ENCODE results near the gene SHISAL1. TPM values are rescaled to one million over a fixed set of nuclear protein-coding genes. Genes with fewer than 3 reads are reported as not detected.

Gene SHISAL1
- total RNA-seq, 2 donors from 2014 or later = not detected

DNA sequence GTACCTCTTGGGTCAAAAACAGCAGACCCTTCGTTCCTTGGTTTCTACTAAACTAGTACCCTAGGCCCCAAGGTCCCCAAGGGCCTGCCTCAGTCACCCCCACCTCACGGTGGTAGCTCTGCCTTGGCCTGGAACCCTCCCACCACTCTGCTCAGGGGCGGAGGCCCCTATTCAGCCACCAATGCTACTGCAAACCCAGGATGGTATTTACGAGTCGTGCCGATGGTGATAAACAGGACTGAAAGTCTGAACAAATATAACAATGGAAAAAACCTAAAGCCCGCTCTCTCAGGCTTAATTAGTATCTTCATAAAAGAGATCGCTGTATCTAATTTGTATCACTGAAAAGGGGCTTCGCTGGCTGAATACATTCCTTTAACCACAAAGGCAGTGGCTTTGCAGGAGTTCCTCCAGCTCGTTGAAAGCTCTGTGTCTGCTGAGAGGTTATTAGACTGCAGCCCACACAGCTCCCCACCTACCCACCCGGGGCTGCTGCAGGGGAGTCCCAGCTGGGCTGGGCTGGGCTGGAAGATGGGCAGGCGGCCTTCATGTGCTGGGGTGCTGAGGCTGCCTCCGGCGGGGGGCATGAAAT is 15.2 kb downstream of the SHISAL1 start:
- no peak for ATAC-seq
- peaks cover 0 to 3% of the 10 kb centered on the region in 2 donors for H3K9me3 Mint-ChIP-seq
- DNase-seq (ENCODE audit: low spot score in 2 of 2) = no peak

DNA sequence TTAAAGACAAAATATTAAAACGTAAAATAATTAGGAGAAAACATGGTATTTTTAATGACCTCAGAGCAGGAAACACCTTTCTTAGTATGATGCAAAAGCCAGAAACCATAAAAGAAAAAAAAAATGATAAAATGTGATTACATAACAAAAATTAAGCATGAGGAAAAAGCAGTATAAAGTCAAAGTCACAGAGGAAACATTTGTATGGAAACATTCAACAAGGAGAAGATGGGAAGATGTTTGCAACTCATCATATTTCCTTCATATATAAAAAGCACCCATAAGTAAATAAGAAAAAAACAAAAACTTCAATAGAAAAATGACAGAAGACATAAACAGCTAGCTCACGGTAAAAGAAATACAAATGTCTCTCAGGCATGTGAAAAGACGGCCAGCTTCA is 17.3 kb downstream of the SHISAL1 start:
- DNase-seq (ENCODE audit: low spot score in 2 of 2) = no peak
- Mint-ChIP-seq H3K27ac (no peak overlapping the region), H3K9me3 (peaks cover 0 to 3% of the 10 kb centered on the region in 2 donors), H3K36me3 (no peaks in the 10 kb centered on the region)
- ATAC-seq = no peak

More for the DNA sequence above, 15.2 kb downstream of the SHISAL1 start:
- Mint-ChIP-seq H3K27ac (no peak overlapping the region), H3K36me3 (no peaks in the 10 kb centered on the region)

DNA sequence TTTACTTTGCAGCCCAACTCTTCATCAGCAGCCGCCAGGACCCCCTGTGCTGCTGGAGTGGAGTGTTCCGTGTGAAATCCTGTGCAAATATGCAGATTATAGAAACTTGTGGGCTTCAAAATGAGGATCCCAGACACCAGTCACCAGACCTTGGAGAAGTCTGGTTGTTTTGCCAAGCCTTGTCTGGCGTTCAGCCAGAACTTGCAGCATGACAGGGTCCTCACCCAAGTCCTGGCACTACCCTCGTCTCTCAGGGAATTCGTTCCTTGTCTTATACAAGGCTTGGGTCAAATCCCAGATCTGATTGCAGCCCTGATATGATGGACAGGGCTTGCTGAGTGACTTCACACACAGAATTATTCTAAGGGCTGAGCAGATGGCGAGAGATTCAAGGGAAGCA is 18.9 kb downstream of the SHISAL1 start:
- Mint-ChIP-seq H3K9me3 (peaks cover 0 to 3% of the 10 kb centered on the region in 2 donors), H3K36me3 (no peaks in the 10 kb centered on the region), H3K27ac (peak overlapping the region in 1 of 2 donors; percentile 6)
- no peak for DNase-seq (ENCODE audit: low spot score in 2 of 2)
- ATAC-seq = no peak

DNA sequence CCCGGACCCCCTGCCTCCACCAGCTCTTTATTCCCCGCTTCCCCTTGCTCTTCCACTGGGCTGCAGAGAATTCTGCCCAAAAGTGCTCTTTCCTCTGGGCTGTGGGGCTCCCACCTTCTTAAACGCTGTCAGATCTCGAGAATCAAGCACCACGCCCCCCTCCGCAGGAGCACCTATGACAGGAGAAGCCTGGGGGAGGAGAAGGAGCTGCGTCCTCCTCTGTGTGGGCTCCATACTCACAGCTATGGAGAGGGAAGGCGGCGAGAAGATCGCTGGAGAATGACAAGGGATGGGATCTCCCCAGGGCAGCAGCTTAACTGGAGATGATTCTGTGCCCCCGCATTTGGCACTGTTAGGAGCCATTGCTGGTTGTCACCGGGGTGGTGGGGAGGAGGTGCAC is 19.7 kb downstream of the SHISAL1 start:
- no peak overlapping the region for H3K27ac Mint-ChIP-seq

DNA sequence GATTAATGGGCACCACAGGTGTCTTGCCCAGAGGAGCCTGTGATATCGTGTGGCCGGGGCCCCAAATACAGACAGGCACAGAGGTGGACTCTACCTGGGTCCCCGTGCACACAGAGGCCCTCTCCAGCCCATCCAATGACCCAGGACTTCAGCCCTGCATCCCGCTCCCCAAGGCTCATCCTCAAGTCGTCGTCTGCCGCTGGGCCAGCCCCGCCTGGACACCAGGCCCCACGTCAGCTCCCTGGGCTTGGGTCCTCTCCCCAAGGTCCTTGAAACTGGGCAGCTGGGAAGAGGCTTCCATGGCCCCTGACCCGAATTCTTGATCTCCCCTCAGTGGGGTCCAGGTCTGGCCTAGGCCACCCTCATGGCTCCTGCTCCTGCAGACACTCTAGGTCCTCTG is 20.2 kb downstream of the SHISAL1 start:
- no peak overlapping the region for H3K27ac Mint-ChIP-seq
- ATAC-seq (no peak), DNase-seq (ENCODE audit: low spot score in 2 of 2) (no peak)
- H3K36me3 Mint-ChIP-seq = no peaks in the 10 kb centered on the region
- peaks cover 0 to 3% of the 10 kb centered on the region in 2 donors for H3K9me3 Mint-ChIP-seq

More for the DNA sequence above, 19.7 kb downstream of the SHISAL1 start:
- H3K9me3 Mint-ChIP-seq = peaks cover 0 to 3% of the 10 kb centered on the region in 2 donors
- DNase-seq (ENCODE audit: low spot score in 2 of 2) = no peak
- H3K36me3 Mint-ChIP-seq = no peaks in the 10 kb centered on the region
- ATAC-seq = no peak

DNA sequence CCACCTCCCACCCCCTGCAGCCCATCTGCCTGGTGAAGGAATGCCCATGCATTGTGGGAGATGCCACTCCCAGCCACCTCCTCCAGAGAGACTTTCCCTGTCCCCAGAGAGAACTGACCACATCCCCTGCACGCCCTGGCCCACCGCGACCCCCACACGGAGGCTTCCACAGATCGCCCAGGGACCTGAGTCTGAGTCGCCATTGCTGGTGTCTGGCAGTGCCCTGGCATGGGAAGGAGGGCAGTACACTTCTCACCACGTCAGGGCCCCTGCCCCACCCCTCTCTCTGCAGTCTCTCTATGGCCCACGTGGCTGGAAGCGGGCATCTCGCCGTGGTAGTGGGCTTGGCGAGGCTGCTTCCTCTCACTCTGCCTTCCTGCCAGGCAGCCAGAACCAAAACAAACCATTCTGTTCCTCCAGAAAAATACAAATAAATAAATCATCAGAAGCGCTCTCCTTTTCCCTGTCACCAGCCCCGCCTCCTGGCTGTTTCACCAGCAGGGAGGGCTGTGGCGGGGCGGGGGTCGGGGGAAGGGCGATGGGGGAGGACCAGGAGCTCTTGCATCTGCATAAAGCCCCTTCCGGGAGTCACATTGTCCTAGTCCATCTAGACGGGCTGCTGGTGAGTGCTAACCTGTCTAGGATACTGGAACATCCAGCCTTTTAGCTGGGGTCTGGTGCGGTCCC is 20.9 kb downstream of the SHISAL1 start:
- H3K9me3 Mint-ChIP-seq = peaks cover 0 to 3% of the 10 kb centered on the region in 2 donors
- no peak overlapping the region for H3K27ac Mint-ChIP-seq
- H3K36me3 Mint-ChIP-seq = no peaks in the 10 kb centered on the region
- no peak for ATAC-seq
- no peak for DNase-seq (ENCODE audit: low spot score in 2 of 2)

DNA sequence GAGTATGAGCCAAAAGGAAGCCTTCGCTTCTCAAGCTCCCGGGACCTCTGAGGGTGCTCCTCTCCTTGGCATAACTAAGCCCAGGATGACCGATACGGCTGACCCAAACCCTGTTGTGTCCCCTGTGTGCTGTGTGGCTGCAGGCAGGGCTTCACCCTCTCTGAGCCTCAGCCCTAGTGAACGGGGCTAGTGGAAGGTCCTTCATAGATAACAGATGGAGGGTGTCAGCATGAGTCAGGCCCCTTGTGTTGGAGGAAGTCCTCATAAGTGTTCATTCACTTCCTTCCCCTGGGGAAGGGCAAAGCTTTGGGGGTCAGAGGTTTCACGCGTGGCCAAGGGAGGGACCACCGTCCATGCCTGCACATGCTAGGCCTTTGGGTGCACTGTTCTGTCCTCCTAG is 21.5 kb downstream of the SHISAL1 start:
- H3K36me3 Mint-ChIP-seq = no peaks in the 10 kb centered on the region
- no peak for ATAC-seq
- no peak for DNase-seq (ENCODE audit: low spot score in 2 of 2)
- H3K27ac Mint-ChIP-seq = no peak overlapping the region
- peaks cover 0 to 3% of the 10 kb centered on the region in 2 donors for H3K9me3 Mint-ChIP-seq

DNA sequence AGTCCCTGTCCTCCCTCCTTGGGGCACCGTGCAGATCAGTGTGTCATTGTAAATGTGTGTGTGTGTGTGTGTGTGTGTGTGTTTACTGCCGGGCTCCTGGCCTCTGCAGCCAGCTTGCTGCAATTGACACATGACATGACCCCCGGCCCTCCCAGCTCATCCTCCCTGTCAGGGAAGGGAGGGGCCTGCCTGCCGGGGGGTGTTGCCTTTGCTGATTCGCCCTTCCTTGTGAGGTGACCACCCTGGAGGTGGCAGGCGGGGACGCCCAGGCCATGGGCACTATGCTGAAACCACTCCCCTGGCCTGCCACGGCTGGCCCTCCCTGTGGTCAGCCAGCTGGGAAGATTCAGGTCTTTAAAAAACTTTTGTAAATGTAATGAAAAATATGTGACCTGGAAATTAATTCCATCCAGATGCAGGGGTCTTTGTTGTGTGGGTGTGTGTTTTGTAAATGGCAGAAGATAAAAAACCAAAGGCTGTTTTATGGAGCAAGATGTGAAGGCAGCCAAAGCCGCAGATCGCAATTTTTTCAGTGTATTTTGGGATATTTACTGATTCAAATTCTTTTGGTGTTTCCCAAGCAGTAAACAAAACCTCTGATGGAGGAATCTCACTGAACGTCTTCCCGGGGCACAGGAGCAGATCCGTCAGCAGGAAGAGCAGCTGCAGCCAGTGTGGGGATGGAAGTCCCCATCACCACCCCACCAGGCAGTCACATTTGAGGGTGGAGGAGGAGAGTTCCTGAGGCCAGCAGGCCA is 23.2 kb downstream of the SHISAL1 start:
- ATAC-seq = no peak
- no peaks in the 10 kb centered on the region for H3K36me3 Mint-ChIP-seq

DNA sequence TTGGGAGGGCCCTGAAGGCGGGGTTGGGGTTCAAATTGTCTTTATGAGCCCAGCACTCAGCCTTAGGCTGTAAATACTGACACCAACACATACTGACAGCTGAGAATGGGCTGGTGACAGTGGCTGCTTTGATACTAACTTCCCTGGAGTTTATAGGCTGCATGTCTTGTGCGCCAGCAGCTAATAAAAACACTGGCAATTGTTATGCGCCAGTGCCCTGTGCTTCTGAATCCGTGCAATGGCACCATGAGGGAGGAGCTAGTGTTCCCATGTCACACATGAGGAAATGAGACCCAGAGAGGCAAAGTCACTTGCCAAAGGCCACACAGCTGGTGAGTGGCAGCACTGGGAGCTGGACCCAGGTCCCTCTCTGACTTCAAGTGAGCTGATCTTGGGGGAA is 23.8 kb downstream of the SHISAL1 start:
- ATAC-seq (no peak), DNase-seq (ENCODE audit: low spot score in 2 of 2) (no peak)
- H3K36me3 Mint-ChIP-seq = no peaks in the 10 kb centered on the region

More for the DNA sequence above, 23.2 kb downstream of the SHISAL1 start:
- DNase-seq (ENCODE audit: low spot score in 2 of 2) = no peak
- H3K27ac Mint-ChIP-seq = no peak overlapping the region
- peaks cover 0 to 3% of the 10 kb centered on the region in 2 donors for H3K9me3 Mint-ChIP-seq

DNA sequence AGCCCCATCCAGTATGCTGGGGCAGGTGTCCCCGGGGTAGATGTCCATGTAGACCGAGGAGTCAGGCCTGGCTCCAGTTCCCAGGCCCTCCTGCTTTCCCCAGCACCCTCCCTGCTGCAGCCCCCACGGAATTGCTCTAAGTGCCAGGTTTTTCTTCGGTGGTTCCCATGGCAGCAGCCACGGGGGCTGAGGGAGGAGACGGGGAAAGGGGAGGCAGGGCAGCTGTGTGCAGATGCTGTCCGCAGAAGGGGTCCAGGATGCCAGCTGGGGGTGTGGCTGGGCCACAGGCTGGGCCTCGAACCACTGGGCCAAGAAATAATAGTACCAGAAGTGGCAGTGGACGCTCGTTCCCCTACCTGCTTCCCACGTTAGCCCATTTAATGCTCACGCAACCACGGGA is 25.0 kb downstream of the SHISAL1 start:
- H3K27ac Mint-ChIP-seq = no peak overlapping the region
- no peaks in the 10 kb centered on the region for H3K36me3 Mint-ChIP-seq
- DNase-seq (ENCODE audit: low spot score in 2 of 2) = no peak
- H3K9me3 Mint-ChIP-seq = no peaks in the 10 kb centered on the region
- no peak for ATAC-seq

More for the DNA sequence above, 23.8 kb downstream of the SHISAL1 start:
- Mint-ChIP-seq H3K9me3 (peaks cover 0 to 1% of the 10 kb centered on the region in 2 donors), H3K27ac (no peak overlapping the region)

DNA sequence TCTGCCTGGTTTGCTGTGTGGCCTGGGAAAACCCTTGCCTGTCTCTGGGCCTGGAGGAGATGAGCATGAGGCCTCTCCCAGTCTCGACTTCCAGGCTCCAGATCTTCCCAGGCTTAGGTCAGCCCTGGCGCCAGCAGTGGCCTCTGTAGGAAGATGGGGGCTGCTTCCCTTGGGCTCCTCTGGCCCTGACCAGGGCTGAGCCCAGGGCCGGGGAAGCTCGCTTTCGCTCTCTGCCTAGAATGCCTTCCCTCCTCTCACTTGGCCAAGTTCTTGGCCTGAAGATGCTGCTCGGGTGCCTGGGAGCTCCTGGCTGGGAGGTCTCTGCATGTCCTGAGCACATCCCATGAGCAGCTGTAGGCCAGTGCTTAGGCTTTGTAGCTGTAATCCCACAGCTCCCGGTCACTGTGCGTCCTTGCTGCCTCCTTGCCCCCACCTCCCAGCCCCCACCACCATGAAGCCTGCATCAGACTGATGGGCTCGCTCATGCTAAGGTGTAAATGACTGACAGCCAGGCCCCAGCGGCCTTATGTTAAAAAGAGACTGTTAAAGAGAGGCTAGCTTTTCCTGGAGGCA is 25.5 kb downstream of the SHISAL1 start:
- Mint-ChIP-seq H3K36me3 (no peaks in the 10 kb centered on the region), H3K27ac (no peak overlapping the region), H3K9me3 (no peaks in the 10 kb centered on the region)
- ATAC-seq = no peak
- no peak for DNase-seq (ENCODE audit: low spot score in 2 of 2)

DNA sequence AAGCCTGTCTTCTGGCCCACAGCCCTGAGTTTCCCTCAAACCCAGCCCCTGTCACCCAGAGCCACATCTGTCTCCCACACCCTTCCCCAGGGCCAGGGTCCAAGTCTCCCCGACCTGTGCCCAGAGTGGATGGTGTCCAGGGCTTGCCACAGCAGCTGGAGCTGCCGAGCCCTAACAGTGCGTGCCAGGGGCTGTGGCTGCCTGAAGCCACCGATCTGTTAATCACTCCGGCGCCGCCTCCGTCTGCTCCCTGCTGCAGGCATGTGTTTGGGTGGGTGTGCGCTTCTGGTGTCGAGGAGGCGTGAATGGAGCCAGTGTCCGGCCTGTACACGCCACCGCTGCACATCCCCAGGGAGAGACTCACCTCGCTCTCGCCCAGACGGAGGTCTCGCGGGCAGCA is 26.1 kb downstream of the SHISAL1 start:
- H3K9me3 Mint-ChIP-seq = no peaks in the 10 kb centered on the region
- H3K36me3 Mint-ChIP-seq = no peaks in the 10 kb centered on the region
- DNase-seq (ENCODE audit: low spot score in 2 of 2) = no peak
- no peak for ATAC-seq
- no peak overlapping the region for H3K27ac Mint-ChIP-seq

DNA sequence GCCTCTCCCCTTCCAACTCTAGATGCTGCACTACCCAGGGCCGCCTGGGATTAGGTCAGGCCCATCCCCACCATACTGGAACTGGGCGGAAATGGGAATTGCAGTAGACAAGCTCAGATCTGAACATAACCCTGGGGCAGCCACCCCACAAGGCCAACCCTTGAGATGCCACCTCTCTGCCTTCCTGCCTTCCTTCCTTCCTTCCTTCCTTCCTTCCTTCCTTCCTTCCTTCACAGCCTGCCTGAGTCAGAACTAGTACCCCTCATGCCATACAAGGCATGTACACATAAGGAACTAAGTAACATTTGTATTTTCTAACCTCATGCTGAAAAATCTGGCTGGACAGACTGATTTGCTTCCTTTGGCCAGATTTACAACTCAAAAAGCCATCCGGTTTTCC is 28.0 kb downstream of the SHISAL1 start:
- H3K36me3 Mint-ChIP-seq = no peaks in the 10 kb centered on the region
- ATAC-seq (no peak), DNase-seq (ENCODE audit: low spot score in 2 of 2) (no peak)
- H3K27ac Mint-ChIP-seq = no peak overlapping the region
- no peaks in the 10 kb centered on the region for H3K9me3 Mint-ChIP-seq

DNA sequence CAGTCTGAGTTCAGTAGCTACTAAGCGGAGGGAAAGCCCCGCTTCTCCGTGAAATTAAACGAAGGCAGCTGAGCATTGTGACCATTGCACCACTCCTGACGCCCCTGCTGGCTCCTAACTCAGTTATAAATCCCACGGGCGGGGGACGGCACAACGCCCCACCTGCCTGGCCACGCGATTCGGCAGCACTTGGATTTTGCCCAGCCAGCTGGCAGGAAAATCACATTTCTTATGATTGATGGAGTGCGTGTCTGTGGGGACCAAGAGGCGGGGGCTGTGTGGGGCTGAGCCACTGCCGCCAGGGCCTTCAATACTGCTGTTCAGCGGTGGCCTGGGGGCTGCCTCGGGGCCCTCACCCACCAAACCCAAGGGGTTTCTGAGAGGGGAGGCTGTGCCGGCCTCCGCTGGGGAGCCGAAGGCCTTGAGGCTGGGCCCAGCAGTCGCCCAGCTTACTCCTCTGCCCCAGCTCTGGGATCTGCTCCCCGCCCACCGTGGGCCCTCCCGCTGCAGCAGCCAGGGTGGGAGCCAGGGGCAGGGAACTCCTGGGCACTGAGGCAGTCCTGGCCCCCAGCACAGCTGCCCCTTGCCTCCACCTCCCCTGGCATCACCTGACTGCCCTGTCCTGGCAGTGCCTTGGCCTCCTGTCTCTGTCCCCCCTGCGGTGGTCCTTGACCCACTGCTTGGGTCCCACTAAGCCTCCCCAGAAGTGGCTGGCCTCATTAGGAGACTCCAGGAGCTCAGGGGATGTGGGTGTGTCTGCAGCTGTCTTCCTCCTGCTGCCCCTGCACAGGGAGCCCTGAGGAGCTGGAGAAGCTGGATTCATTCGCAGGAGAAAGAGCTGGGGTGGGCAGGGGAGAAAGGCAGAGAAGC is 30.7 kb downstream of the SHISAL1 start:
- ATAC-seq = no peak
- no peaks in the 10 kb centered on the region for H3K36me3 Mint-ChIP-seq
- no peak overlapping the region for H3K27ac Mint-ChIP-seq
- no peaks in the 10 kb centered on the region for H3K9me3 Mint-ChIP-seq
- DNase-seq (ENCODE audit: low spot score in 2 of 2) = no peak

DNA sequence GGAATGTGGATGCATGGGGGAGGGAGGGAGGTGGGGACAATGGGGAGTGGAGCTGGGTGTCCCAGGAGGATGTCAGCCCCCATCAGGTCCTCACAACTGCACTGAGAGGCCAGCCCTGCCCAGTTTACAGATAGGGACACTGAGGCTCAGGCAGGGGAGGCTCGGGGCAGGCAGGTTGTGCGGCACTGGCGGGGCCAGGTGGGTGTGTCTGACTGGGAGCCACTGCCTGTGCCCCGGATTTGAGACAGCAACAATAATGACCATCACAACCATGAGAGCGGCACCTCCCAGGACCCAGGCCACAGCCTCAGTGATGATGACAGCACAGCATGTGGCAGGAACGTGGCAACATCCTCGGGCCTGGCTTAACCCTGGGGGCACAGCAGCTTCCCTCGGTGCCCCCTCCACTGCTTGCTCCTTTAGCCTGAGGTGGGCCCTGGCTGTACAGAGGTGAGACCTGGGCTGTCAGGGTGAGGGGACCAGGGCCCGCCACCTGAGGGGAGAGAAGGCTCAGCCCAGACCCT is 32.0 kb downstream of the SHISAL1 start:
- DNase-seq (ENCODE audit: low spot score in 2 of 2) = no peak
- ATAC-seq = no peak
- H3K36me3 Mint-ChIP-seq = no peaks in the 10 kb centered on the region
- H3K9me3 Mint-ChIP-seq = no peaks in the 10 kb centered on the region
- peak overlapping the region in 1 of 2 donors; percentile 72 for H3K27ac Mint-ChIP-seq

DNA sequence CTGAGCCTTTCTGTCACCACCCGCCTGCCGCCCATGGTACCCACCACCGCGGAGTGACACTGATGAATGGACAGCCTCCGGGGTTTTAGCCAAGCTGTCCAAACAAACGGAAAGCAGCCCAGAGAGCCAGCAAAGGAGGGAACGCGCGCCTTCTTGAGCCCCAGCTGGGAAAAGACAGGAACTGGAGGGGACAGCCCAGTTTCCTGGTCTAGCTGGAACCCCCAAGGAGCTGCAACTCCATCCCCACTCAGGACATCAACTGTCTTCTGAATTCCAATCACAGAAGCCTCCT is 33.7 kb downstream of the SHISAL1 start:
- Mint-ChIP-seq H3K27ac (no peak overlapping the region), H3K36me3 (no peaks in the 10 kb centered on the region), H3K9me3 (no peaks in the 10 kb centered on the region)
- DNase-seq (ENCODE audit: low spot score in 2 of 2) = no peak
- no peak for ATAC-seq

Measured in activated naive CD4-positive, alpha-beta T cell treated with anti-CD3 and anti-CD28 coated beads, Interleukin-2, amount 50 U/mL, for 72 hours (primary cell).